ENCODE results near the gene SMOC1. TPM values are rescaled to one million over a fixed set of nuclear protein-coding genes. Genes with fewer than 3 reads are reported as not detected.

Gene SMOC1
- total and polyA plus RNA-seq, 12 donors: 0.33 to 19.8 (median 4.5) TPM

GRCh38 chr14:69882116-69882864 is 3.1 kb downstream of the SMOC1 start:
- TF ChIP-seq POLR2A (IDR thresholded peaks at IDR 0.05): no peak
- TF ChIP-seq CTCF (IDR thresholded peaks at IDR 0.05): no peak
- intact Hi-C loops (cut with DNase I): no loop called here
- 57 to 72% (median 60%) methylated on average over 11 of the region's 11 CpGs for WGBS, 4 donors
- peaks cover 13% of the 10 kb centered on the region for H3K27me3 ChIP-seq
- H3K27ac ChIP-seq: no peak overlapping the region
- H3K4me3 ChIP-seq: no peak overlapping the region
- DNase-seq: no peak
- no peaks in the 10 kb centered on the region for H3K9me3 ChIP-seq (replicated peaks in 1 of 3)
- no peaks in the 10 kb centered on the region for H3K36me3 ChIP-seq (replicated peaks in 1 of 2)
- peaks cover 0 to 4% of the 10 kb centered on the region in 2 donors for H3K4me1 ChIP-seq (replicated peaks in 1 of 2)

- WGBS, 4 donors: 65 to 86% (median 75%) methylated on average over 2 of the region's 2 CpGs
- Histone ChIP-seq H3K27ac (no peak overlapping the region), H3K4me3 (no peak overlapping the region), H3K27me3 (peaks cover 13% of the 10 kb centered on the region), H3K36me3 (replicated peaks in 1 of 2) (no peaks in the 10 kb centered on the region), H3K4me1 (replicated peaks in 1 of 2) (peaks cover 0 to 4% of the 10 kb centered on the region in 2 donors), H3K9me3 (replicated peaks in 1 of 3) (no peaks in the 10 kb centered on the region)
- no peak for DNase-seq
- no peak for TF ChIP-seq CTCF (IDR thresholded peaks at IDR 0.05)
- no peak for TF ChIP-seq POLR2A (IDR thresholded peaks at IDR 0.05)
- intact Hi-C loops (cut with DNase I): no loop called here
Measured at GRCh38 chr14:69882915-69883314, 3.7 kb downstream of the SMOC1 start.

- 62 to 74% (median 72%) methylated on average over 2 of the region's 2 CpGs for WGBS, 4 donors
- Histone ChIP-seq H3K9me3 (replicated peaks in 1 of 3) (no peaks in the 10 kb centered on the region), H3K36me3 (replicated peaks in 1 of 2) (no peaks in the 10 kb centered on the region), H3K4me1 (replicated peaks in 1 of 2) (no peaks in the 10 kb centered on the region), H3K27me3 (no peaks in the 10 kb centered on the region), H3K4me3 (no peak overlapping the region), H3K27ac (no peak overlapping the region)
- no peak for DNase-seq
- TF ChIP-seq POLR2A (IDR thresholded peaks at IDR 0.05): no peak
- intact Hi-C loops (cut with DNase I): no loop called here
Measured at GRCh38 chr14:69886453-69887242, 7.4 kb downstream of the SMOC1 start.

GRCh38 chr14:69887740-69888657 is 8.8 kb downstream of the SMOC1 start:
- TF ChIP-seq CTCF (IDR thresholded peaks at IDR 0.05): no peak
- no peak for TF ChIP-seq POLR2A (IDR thresholded peaks at IDR 0.05)
- no peaks in the 10 kb centered on the region for H3K4me1 ChIP-seq (replicated peaks in 1 of 2)
- H3K4me3 ChIP-seq: no peak overlapping the region
- H3K27me3 ChIP-seq: no peaks in the 10 kb centered on the region
- H3K9me3 ChIP-seq (replicated peaks in 1 of 3): no peaks in the 10 kb centered on the region
- WGBS, 4 donors: 56 to 77% (median 74%) methylated on average over 6 to 9 of the region's 9 CpGs
- intact Hi-C loops (cut with DNase I): no loop called here
- H3K27ac ChIP-seq: no peak overlapping the region
- H3K36me3 ChIP-seq (replicated peaks in 1 of 2): no peaks in the 10 kb centered on the region
- DNase-seq: no peak
